Measurements from ENCODE around the gene SELENOV.

Gene SELENOV

DNA sequence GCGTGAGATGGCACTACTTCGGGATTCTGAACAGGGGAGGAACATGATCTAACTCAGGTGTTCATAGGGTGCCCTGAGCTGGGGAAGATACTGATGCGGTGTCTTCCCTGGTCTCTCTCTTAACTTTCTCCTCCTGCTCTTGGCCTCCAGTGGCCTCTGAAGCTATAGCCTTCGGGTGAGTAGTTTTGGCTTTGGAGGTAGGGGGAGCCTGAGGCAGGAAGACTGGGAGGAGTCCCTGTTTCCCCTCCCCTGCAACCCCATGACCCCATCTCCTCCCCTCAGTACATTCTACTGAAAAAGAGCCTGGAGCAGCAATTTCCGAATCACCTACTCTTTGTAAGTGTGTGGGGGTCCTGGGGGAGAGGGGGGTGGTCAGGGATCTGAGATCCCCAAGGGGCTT is 3.5 kb downstream of the SELENOV start:
- DNase-seq (ENCODE audit: low read depth) = no peak
- H3K4me3 ChIP-seq (replicated peaks; ENCODE audit: low read depth, low read length) = no peak overlapping the region
- no peak for TF ChIP-seq CTCF (IDR thresholded peaks at IDR 0.05; ENCODE audit: low read length, missing control alignments)

DNA sequence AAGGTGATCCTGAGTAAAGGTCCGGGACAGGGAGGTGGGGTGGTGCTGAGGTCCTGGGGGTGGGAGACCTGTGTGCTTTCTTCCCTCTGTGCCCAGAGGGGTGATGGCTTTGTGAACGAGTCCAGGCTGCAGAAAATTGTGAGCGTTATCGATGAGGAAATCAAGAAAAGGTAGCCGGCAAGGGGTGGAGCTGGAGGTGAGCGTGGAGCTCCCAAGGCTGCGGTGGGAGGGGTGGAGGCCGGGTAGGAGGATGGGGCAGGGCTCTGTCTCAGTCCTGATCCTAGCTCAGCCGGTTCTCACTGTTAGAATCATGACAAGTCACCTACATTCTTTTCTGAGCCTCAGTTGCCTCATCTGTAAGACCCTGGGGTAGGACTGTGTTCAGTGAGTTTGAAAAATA is 4.0 kb downstream of the SELENOV start:
- no peak for DNase-seq (ENCODE audit: low read depth)
- TF ChIP-seq CTCF (IDR thresholded peaks at IDR 0.05; ENCODE audit: low read length, missing control alignments) = no peak
- no peak overlapping the region for H3K4me3 ChIP-seq (replicated peaks; ENCODE audit: low read depth, low read length)

DNA sequence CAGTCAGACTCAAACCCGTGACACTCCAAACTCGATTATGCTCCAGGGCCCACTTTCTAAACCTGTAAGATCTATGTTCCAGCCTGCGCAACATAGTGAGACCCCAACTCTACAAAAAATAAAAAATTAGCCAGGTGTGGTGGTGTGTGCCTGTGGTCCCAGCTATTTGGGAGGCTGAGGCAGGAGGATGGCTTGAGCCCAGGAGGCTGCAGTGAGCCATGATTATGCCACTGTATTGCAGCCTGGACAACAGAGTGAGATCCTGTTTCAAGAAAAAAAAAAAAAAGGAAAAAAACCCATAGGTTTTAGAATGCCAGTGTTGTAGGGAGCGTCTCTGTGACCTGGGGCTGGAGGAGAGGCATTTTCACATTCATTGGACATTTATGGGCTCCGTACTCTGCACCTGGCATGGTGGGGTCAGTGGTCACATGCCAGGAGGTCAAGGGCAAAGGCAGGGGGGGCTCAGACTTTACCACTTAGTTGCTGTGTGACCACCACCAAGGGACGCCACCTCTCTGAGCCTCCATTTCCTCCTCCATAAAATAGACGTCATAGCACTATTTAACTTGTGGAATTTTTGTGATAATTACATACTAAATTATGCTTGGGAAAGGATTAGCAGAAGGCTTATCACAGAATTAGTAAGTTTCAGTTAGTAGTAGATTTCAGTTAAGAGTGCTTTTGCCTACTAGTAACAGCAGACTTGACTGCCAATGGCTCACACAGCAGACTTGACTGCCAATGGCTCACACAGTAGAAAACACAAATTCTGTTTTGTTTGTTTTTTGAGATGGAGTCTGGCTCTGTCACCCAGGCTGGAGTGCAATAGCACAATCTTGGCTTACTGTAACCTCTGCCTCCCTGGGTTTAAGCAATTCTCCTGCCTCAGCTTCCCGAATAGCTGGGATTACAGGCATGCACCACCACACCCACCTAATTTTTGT is 5.9 kb downstream of the SELENOV start:
- H3K4me3 ChIP-seq (replicated peaks; ENCODE audit: low read depth, low read length) = no peak overlapping the region
- DNase-seq (ENCODE audit: low read depth) = no peak
- no peak for TF ChIP-seq CTCF (IDR thresholded peaks at IDR 0.05; ENCODE audit: low read length, missing control alignments)

DNA sequence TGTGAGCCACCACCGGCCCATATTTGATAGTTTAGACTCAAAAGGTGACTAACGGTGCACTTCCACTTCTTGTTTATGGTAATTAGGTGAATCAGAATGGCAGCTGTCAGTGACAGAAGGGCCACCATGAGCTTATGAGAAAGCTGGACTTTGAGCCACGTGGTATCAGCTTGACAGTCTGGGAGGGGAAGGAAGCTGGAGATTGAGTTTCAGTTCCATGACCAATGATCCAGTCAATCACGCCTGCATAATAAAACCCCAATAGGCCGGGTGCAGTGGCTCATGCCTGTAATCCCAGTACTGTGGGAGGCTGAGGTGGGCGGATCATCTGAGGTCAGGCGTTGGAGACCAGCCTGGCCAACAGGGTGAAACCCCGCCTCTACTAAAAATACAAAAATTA is 9.6 kb downstream of the SELENOV start:
- no peak for DNase-seq (ENCODE audit: low read depth)
- no peak for TF ChIP-seq CTCF (IDR thresholded peaks at IDR 0.05; ENCODE audit: low read length, missing control alignments)
- H3K4me3 ChIP-seq (replicated peaks; ENCODE audit: low read depth, low read length) = no peak overlapping the region

DNA sequence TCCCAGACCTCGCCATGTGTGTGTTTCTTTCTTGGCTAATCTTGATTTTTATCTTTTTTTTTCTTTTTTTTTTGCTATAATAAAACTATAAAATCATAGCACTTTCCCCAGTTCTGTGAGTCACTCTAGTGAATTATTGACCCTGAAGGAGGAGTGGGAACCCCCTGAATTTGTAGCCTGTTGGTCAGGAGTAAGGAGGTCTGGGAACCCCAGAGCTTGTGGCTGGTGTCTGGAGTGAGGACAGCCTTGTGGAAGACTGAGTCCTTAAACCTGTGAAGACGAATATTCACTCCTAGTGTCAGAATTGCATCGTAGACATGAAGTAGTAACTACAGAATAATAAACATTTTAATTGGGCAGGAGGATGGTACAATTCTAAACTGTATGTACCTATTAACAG is 10.3 kb downstream of the SELENOV start:
- DNase-seq (ENCODE audit: low read depth) = no peak
- no peak overlapping the region for H3K4me3 ChIP-seq (replicated peaks; ENCODE audit: low read depth, low read length)
- TF ChIP-seq CTCF (IDR thresholded peaks at IDR 0.05; ENCODE audit: low read length, missing control alignments) = no peak

GRCh38 chr19:39531834-39532232 is 16.9 kb downstream of the SELENOV start:
- TF ChIP-seq CTCF (IDR thresholded peaks at IDR 0.05; ENCODE audit: low read length, missing control alignments) = no peak
- DNase-seq (ENCODE audit: low read depth) = no peak
- H3K4me3 ChIP-seq (replicated peaks; ENCODE audit: low read depth, low read length) = peak overlapping the region; percentile 88
